Effector memory CD8-positive, alpha-beta T cell (primary cell): ENCODE measurements around the gene SEMA3F.

Experiments
- ATAC-seq: fragments of 150-1000 bp; cut with Tn5 transposase; replicated peaks from 2 replicates; pipeline ENCODE4 v1.10.0; 2021; ENCODE audit warnings: mild to moderate bottlenecking, moderate library complexity
- DNase-seq, 3 experiments: peaks; one replicate each; pipeline ENCODE4 v3.0.0; 2021
- H3K27ac Mint-ChIP-seq, 2 donors: one replicate each; pipeline ENCODE4 v1.8.0; 2022; ENCODE audit warnings: mild to moderate bottlenecking in 2 of 2, mixed read lengths in 2 of 2, moderate library complexity in 2 of 2
- H3K27me3 Mint-ChIP-seq, 2 donors: one replicate each; pipeline ENCODE4 v1.8.0; 2022; ENCODE audit warnings: mixed read lengths in 2 of 2
- H3K36me3 Mint-ChIP-seq: one replicate; pipeline ENCODE4 v1.8.0; 2022; ENCODE audit warnings: mild to moderate bottlenecking, moderate library complexity, mixed read lengths; ENCODE audit not compliant: insufficient read depth
- H3K4me1 Mint-ChIP-seq, 2 donors: one replicate each; pipeline ENCODE4 v1.8.0; 2022; ENCODE audit warnings: low read depth in 2 of 2, mixed read lengths in 2 of 2
- H3K4me3 Mint-ChIP-seq, 2 donors: one replicate each; pipeline ENCODE4 v1.8.0; 2022; ENCODE audit warnings: mild to moderate bottlenecking in 2 of 2, mixed read lengths in 2 of 2, moderate library complexity in 2 of 2
- H3K9me3 Mint-ChIP-seq, 2 donors: one replicate each; pipeline ENCODE4 v1.8.0; 2022; ENCODE audit warnings: mixed read lengths in 2 of 2

The SEMA3F gene

DNA sequence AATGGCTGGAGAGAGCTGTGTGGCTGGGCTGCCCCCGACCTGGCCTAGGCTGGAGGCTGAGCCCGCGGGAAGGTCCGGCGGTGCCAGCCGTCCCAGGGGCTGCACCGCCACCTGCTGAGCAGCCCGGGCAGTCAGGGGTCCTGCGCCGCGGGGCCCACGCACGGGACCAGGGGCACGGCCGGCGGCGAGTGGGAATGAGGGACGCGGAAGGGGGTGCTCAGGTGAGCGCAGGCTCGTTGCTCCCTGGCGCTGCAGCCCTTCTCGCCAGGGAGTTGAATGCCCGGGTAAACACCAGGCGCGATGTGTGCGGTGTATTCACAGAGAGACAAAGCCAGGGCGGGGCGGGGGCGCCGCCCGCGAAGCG lies 666 bp upstream of the SEMA3F start:
- no peak for ATAC-seq
- Mint-ChIP-seq H3K27me3 (peaks cover 35 to 70% of the 10 kb centered on the region in 2 donors), H3K36me3 (no peaks in the 10 kb centered on the region), H3K4me3 (peak overlapping the region; percentile 84 to 85), H3K9me3 (no peaks in the 10 kb centered on the region), H3K27ac (peak overlapping the region in 1 of 2 donors; percentile 75), H3K4me1 (peaks cover 12 to 14% of the 10 kb centered on the region in 2 donors)
- DNase-seq: no peak

- no peak overlapping the region for H3K27ac Mint-ChIP-seq
- peak overlapping the region; percentile 68 to 81 for H3K4me3 Mint-ChIP-seq
- H3K27me3 Mint-ChIP-seq: peaks cover 35 to 66% of the 10 kb centered on the region in 2 donors
- ATAC-seq (no peak), DNase-seq (no peak)
- H3K4me1 Mint-ChIP-seq: peaks cover 12 to 14% of the 10 kb centered on the region in 2 donors
- no peaks in the 10 kb centered on the region for H3K36me3 Mint-ChIP-seq
- H3K9me3 Mint-ChIP-seq: no peaks in the 10 kb centered on the region
Observed at GRCh38 chr3:50155491-50155878, 361 bp downstream of the SEMA3F start.

GRCh38 chr3:50155891-50156290 lies 767 bp downstream of the SEMA3F start:
- Mint-ChIP-seq H3K9me3 (no peaks in the 10 kb centered on the region), H3K27ac (no peak overlapping the region), H3K36me3 (no peaks in the 10 kb centered on the region), H3K4me3 (peak overlapping the region; percentile 68 to 81), H3K27me3 (peaks cover 35 to 62% of the 10 kb centered on the region in 2 donors), H3K4me1 (peaks cover 12 to 14% of the 10 kb centered on the region in 2 donors)
- ATAC-seq (no peak), DNase-seq (no peak)

GRCh38 chr3:50156549-50157493 lies 1.7 kb downstream of the SEMA3F start:
- no peak for DNase-seq
- Mint-ChIP-seq H3K36me3 (no peaks in the 10 kb centered on the region), H3K4me3 (peak overlapping the region; percentile 47 to 68), H3K27ac (no peak overlapping the region), H3K4me1 (peaks cover 12 to 14% of the 10 kb centered on the region in 2 donors), H3K9me3 (no peaks in the 10 kb centered on the region), H3K27me3 (peaks cover 35 to 60% of the 10 kb centered on the region in 2 donors)
- ATAC-seq: no peak

GRCh38 chr3:50157827-50158529 lies 2.9 kb downstream of the SEMA3F start:
- H3K4me3 Mint-ChIP-seq: no peak overlapping the region
- H3K27me3 Mint-ChIP-seq: peaks cover 34 to 58% of the 10 kb centered on the region in 2 donors
- ATAC-seq: no peak
- DNase-seq: no peak
- H3K4me1 Mint-ChIP-seq: peaks cover 12 to 14% of the 10 kb centered on the region in 2 donors
- H3K27ac Mint-ChIP-seq: no peak overlapping the region
- H3K36me3 Mint-ChIP-seq: no peaks in the 10 kb centered on the region
- no peaks in the 10 kb centered on the region for H3K9me3 Mint-ChIP-seq

- H3K27me3 Mint-ChIP-seq: peaks cover 27 to 51% of the 10 kb centered on the region in 2 donors
- no peaks in the 10 kb centered on the region for H3K9me3 Mint-ChIP-seq
- H3K36me3 Mint-ChIP-seq: no peaks in the 10 kb centered on the region
- DNase-seq: no peak
- no peak overlapping the region for H3K4me3 Mint-ChIP-seq
- ATAC-seq: no peak
- H3K27ac Mint-ChIP-seq: no peak overlapping the region
- peaks cover 11 to 14% of the 10 kb centered on the region in 2 donors for H3K4me1 Mint-ChIP-seq
Observed at GRCh38 chr3:50158530-50159146, 3.5 kb downstream of the SEMA3F start.

GRCh38 chr3:50160561-50160983 lies 5.4 kb downstream of the SEMA3F start:
- H3K4me1 Mint-ChIP-seq: peaks cover 5 to 7% of the 10 kb centered on the region in 2 donors
- DNase-seq (no peak), ATAC-seq (no peak)
- no peaks in the 10 kb centered on the region for H3K36me3 Mint-ChIP-seq
- no peak overlapping the region for H3K4me3 Mint-ChIP-seq
- H3K27ac Mint-ChIP-seq: no peak overlapping the region
- peaks cover 19 to 49% of the 10 kb centered on the region in 2 donors for H3K27me3 Mint-ChIP-seq
- H3K9me3 Mint-ChIP-seq: no peaks in the 10 kb centered on the region

DNA sequence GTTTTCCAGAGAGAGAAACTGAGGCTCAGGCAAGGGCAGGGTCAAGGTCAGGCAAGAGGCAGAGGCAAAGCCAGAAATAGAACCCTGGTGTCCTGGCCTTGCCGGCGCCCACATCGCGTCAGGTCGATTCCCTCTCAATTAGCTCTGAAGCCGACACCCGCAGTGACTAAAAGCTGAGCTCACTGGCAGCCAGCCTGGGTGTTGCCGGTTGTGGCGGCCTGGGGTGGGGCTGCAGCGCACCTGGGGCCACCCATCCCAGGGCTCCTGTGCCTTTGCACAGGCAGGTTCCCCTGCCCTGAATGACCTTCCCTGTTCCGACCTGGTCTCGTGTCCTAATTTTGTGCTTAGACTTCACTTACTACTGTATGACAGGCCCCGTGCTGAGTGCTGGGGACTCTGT lies 6.2 kb downstream of the SEMA3F start:
- H3K27ac Mint-ChIP-seq: no peak overlapping the region
- no peak for ATAC-seq
- H3K9me3 Mint-ChIP-seq: no peaks in the 10 kb centered on the region
- DNase-seq: no peak
- H3K4me1 Mint-ChIP-seq: no peaks in the 10 kb centered on the region
- H3K27me3 Mint-ChIP-seq: peaks cover 11 to 41% of the 10 kb centered on the region in 2 donors
- H3K36me3 Mint-ChIP-seq: no peaks in the 10 kb centered on the region
- H3K4me3 Mint-ChIP-seq: no peak overlapping the region

- DNase-seq (no peak), ATAC-seq (no peak)
- H3K27me3 Mint-ChIP-seq: peaks cover 5 to 32% of the 10 kb centered on the region in 2 donors
- H3K27ac Mint-ChIP-seq: no peak overlapping the region
- no peaks in the 10 kb centered on the region for H3K9me3 Mint-ChIP-seq
- no peaks in the 10 kb centered on the region for H3K4me1 Mint-ChIP-seq
- no peak overlapping the region for H3K4me3 Mint-ChIP-seq
- H3K36me3 Mint-ChIP-seq: no peaks in the 10 kb centered on the region
Observed at GRCh38 chr3:50162034-50162883, 7.1 kb downstream of the SEMA3F start.

DNA sequence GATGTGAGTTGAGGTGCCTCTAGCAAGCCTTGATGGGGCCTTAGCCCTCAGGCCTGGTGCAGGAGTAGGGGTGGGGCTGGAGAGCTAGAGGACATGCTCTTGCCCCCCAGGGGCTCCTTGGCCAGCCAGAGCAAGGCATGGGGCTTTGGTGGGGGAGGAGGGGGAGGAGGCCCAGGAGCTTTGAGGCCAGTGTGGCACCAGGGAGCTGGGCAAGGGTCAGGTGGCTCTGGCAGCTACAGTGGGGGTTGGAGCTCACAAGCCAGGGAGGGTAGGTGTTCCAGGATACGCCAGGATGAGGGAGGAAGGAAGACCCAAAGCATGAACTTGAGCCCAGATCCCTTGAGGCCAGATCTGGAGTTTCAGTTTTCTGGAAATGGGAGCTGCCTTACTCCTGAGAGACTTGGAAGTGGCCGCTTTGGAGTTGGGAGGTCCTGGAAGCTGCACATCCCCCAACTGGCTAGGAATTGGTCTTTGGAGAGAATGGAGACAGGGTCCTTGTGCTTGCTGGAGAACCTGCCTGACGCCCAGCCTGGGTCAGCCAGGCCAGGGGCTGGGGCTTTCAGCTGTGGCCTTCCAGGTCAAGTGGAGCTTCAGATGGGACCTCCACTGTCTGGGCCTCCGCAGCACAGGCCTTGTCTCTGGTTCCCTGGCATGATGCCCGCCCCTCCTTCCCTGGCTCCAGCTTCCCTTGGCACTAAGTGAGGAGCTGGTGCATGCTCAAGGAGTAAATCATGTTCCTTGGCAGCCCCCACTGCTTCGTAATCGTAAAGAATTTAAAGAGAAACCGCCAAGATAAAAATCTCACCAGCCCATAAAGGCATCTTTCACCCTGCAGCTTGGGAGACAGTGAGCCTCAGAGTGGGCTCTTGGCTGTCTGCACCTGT lies 8.7 kb downstream of the SEMA3F start:
- no peak overlapping the region for H3K4me3 Mint-ChIP-seq
- ATAC-seq: no peak
- H3K36me3 Mint-ChIP-seq: no peaks in the 10 kb centered on the region
- peaks cover 0 to 22% of the 10 kb centered on the region in 2 donors for H3K27me3 Mint-ChIP-seq
- no peaks in the 10 kb centered on the region for H3K4me1 Mint-ChIP-seq
- H3K27ac Mint-ChIP-seq: no peak overlapping the region
- H3K9me3 Mint-ChIP-seq: no peaks in the 10 kb centered on the region
- DNase-seq: no peak

DNA sequence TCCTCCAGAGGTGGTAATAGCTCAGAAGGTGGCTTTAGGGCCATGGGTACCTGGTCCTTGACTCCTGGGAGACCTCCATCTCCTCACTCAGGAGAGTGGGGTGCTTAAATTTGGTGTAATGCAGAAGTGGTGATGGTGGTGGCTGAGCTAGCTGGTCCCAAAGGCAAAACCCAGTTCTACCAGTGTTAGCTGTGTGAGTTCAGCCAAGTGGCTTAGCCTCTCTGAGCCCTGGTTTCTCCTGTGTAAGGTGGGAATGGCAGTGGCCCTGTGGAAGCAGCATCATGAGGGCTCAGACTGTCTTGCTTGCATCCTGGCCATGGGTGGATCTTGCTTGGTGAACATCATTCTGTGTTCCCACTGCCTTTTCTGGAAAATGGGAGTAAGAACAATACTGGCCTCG lies 9.4 kb downstream of the SEMA3F start:
- no peak for DNase-seq
- H3K9me3 Mint-ChIP-seq: no peaks in the 10 kb centered on the region
- ATAC-seq: no peak
- peak overlapping the region in 1 of 2 donors; percentile 79 for H3K27ac Mint-ChIP-seq
- no peaks in the 10 kb centered on the region for H3K4me1 Mint-ChIP-seq
- no peak overlapping the region for H3K4me3 Mint-ChIP-seq
- peaks cover 0 to 16% of the 10 kb centered on the region in 2 donors for H3K27me3 Mint-ChIP-seq
- no peaks in the 10 kb centered on the region for H3K36me3 Mint-ChIP-seq
